Thoracic aorta (tissue), 2 donors: ENCODE data around the gene KPNB1. TPM values are rescaled to one million over a fixed set of nuclear protein-coding genes. Genes with fewer than 3 reads are reported as not detected.

ENCODE experiments used
- ATAC-seq: fragments of 150-250 bp; one replicate; pipeline ENCODE4 v1.8.0; 2017; ENCODE audit warnings: low read depth; ENCODE audit not compliant: insufficient number of reproducible peaks, low FRiP score
- DNase-seq: peaks from one replicate; pipeline ENCODE4 v3.0.0-alpha.2; 2020; ENCODE audit warnings: low spot score
- H3K27ac ChIP-seq, 2 donors: fragments of 200-600 bp; sonication (generic); 1 replicate in 1 of 2; 2 replicates in 1 of 2; pipeline ENCODE4 v1.5.1; 2016; ENCODE audit warnings: mild to moderate bottlenecking in 2 of 2, moderate library complexity in 2 of 2
- H3K27me3 ChIP-seq: fragments of 200-600 bp; sonication (generic); replicated peaks from 2 replicates; pipeline ENCODE4 v1.6.0; 2016; ENCODE audit warnings: mild to moderate bottlenecking; ENCODE audit not compliant: insufficient read depth
- H3K36me3 ChIP-seq: fragments of 200-600 bp; sonication (generic); one replicate; pipeline ENCODE4 v1.5.1; 2016
- H3K4me1 ChIP-seq, 2 donors: fragments of 200-600 bp; sonication (generic); 1 replicate in 1 of 2; 2 replicates in 1 of 2; pipeline versions ENCODE4 v1.5.1 to v1.6.0; 2016; ENCODE audit warnings: low read depth in 2 of 2, mild to moderate bottlenecking in 1 of 2; ENCODE audit not compliant: control insufficient read depth in 1 of 2
- H3K4me3 ChIP-seq: fragments of 200-600 bp; sonication (generic); 2 replicates; pipeline ENCODE4 v1.5.1; 2016; ENCODE audit warnings: mild to moderate bottlenecking
- H3K9me3 ChIP-seq: fragments of 200-600 bp; sonication (generic); 2 replicates; pipeline ENCODE4 v1.5.1; 2016
- total RNA-seq, 2 donors: library from RNA; depleted of rRNA; stranded (reverse); fragments of >200 nt; gene quantifications; one replicate each; pipeline versions ENCODE4 v1.1.0 to v1.2.3, GENCODE V29; 2016
- TF ChIP-seq, protein P1 (sequence below): fragments of 200-600 bp; sonication (generic); IDR thresholded peaks from one replicate; pipeline ENCODE4 v1.5.1; 2019; ENCODE audit warnings: antibody characterized with exemption

KPNB1 gene
- total RNA-seq, 2 donors from 2014 or later = 199 to 223 TPM

DNA sequence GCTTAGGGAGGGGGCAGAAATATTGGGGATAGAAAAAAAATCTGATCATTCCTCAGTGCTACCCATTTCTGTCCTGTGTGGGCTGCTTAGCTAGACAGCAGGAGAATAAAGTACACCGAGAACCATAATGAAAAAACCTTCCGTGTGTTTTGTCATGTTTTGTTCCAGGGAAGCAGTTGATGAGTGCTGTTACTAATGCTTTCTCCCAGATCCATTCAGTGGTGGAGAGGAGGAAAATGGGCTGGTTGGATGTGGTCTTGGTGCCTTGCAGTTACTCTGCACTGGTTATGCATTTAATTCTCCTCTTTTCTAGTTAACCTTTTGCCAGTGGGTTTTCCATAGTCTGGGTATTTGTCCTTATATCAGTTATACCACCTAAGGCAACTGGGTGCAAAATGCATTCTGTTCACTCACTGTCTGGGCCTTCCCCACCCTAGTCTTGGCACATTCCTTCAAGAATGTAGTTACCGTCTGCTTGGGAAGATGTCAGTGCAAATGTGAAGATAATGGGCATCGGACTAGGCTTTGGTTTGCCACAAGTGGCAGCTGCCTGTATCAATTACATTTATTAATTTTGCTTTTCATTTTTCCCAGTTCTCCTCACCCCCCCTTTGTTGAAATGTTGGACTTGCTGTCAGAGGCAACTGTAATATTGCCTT is 34.9 kb downstream of the KPNB1 start:
- no peak for DNase-seq
- no peak overlapping the region for H3K27ac ChIP-seq
- H3K4me3 ChIP-seq = no peak overlapping the region
- peaks cover 37% of the 10 kb centered on the region for H3K36me3 ChIP-seq
- H3K27me3 ChIP-seq = no peaks in the 10 kb centered on the region
- TF ChIP-seq, protein P1, sequence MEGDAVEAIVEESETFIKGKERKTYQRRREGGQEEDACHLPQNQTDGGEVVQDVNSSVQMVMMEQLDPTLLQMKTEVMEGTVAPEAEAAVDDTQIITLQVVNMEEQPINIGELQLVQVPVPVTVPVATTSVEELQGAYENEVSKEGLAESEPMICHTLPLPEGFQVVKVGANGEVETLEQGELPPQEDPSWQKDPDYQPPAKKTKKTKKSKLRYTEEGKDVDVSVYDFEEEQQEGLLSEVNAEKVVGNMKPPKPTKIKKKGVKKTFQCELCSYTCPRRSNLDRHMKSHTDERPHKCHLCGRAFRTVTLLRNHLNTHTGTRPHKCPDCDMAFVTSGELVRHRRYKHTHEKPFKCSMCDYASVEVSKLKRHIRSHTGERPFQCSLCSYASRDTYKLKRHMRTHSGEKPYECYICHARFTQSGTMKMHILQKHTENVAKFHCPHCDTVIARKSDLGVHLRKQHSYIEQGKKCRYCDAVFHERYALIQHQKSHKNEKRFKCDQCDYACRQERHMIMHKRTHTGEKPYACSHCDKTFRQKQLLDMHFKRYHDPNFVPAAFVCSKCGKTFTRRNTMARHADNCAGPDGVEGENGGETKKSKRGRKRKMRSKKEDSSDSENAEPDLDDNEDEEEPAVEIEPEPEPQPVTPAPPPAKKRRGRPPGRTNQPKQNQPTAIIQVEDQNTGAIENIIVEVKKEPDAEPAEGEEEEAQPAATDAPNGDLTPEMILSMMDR = no peak
- H3K4me1 ChIP-seq = no peaks in the 10 kb centered on the region
- H3K9me3 ChIP-seq = no peaks in the 10 kb centered on the region
- no peak for ATAC-seq

DNA sequence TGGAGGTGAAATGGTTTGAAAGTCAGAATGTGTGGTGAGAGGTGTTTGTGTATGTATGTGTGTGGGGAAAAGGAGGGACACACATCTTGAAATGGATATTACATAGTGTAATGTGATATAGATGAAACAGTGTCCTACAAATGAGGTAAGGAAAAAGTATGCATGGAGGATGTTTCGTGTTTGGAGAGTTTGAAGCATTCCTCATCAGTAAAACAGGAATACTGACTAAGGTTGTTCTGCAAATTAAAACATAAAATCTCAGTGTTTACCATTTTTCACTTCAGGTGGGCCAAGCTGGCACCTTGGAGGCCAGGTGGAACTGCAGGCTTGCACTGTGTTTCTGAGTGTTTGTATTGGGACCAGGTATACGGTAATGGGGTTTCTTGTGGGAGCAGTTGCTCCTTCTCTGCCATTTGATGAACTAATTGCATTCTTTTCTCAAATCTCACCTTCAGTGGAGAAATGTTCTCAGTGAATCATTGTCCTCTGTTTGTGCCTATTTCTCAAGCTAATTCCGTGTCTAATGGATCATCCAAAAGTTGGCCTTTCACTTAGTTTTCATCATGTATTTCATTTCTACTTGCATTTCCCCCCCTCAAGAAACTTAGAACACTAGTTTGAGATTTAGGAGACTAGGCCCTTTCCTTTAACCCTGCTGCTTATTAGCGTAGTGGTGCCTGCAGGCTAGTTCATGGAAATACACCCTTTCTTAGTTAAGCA is 36.0 kb downstream of the KPNB1 start:
- peaks cover 26% of the 10 kb centered on the region for H3K36me3 ChIP-seq
- H3K4me1 ChIP-seq = no peaks in the 10 kb centered on the region
- no peaks in the 10 kb centered on the region for H3K27me3 ChIP-seq
- no peak for DNase-seq
- no peak overlapping the region for H3K27ac ChIP-seq
- H3K9me3 ChIP-seq = no peaks in the 10 kb centered on the region
- H3K4me3 ChIP-seq = no peak overlapping the region
- TF ChIP-seq, protein P1 = no peak
- no peak for ATAC-seq

DNA sequence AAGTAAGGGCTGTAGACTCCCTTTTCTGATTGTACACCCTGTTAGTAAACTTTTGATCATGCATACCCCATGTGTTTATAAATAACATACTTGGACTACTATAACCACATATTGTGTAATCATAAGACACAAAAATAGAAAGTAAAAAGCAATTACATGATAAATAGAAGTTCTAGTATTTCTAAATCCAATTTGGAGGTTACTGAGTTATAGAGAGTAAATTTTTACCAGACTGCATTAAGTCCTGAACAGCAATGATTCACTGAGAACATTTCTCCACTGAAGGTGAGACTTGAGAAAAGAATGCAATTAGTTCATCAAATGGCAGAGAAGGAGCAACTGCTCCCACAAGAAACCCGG is 36.5 kb downstream of the KPNB1 start:
- no peaks in the 10 kb centered on the region for H3K4me1 ChIP-seq
- ATAC-seq (no peak), DNase-seq (no peak)
- TF ChIP-seq, protein P1 = no peak
- no peaks in the 10 kb centered on the region for H3K9me3 ChIP-seq
- H3K36me3 ChIP-seq = peaks cover 23% of the 10 kb centered on the region
- H3K27ac ChIP-seq = no peak overlapping the region
- no peak overlapping the region for H3K4me3 ChIP-seq
- H3K27me3 ChIP-seq = no peaks in the 10 kb centered on the region

DNA sequence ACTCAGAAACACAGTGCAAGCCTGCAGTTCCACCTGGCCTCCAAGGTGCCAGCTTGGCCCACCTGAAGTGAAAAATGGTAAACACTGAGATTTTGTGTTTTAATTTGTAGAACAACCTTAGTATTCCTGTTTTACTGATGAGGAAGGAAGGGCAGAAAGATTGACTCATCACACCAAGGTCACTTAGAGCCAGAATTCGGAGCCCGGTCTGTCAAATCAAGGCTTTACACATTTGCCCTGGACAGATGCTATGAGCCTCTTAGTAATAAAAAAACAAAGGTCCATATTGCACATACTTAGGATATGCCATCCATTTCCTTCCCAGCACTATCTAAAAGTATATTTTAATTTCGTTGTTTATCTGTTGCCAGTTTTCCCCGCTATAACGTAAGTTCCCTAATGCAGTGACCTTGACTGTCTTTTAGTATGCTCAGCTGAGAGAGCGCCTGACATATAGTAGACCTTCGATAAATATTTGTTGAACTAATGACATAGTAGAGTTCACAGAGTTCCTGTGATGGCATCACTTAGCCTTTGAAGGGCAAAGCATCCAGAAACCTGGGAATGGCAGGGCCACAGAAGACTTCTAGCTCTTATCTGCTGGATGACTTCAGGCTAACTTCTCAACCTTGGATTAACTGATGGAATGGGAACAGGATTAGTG is 37.1 kb downstream of the KPNB1 start:
- Histone ChIP-seq H3K4me3 (no peak overlapping the region), H3K27ac (no peak overlapping the region), H3K9me3 (no peaks in the 10 kb centered on the region), H3K36me3 (peaks cover 21% of the 10 kb centered on the region), H3K27me3 (no peaks in the 10 kb centered on the region), H3K4me1 (no peaks in the 10 kb centered on the region)
- no peak for ATAC-seq
- TF ChIP-seq, protein P1 = no peak
- no peak for DNase-seq

DNA sequence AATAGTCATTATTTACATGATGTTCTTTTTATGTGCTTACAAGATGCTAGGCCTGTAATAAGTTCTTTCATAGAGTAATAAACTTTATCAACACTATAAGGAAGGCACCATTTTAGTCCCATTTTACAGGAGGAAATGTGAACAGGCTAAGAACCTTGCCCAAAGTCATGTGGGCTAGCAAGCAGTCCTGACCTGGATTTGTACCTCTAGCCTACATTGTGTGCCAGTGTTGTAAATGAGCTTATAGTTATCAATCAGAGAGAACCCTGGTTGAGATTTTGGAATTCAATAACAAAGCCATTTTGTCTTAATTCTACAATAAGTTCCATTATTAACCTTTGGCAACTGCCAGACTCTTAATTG is 37.6 kb downstream of the KPNB1 start:
- Histone ChIP-seq H3K27me3 (no peaks in the 10 kb centered on the region), H3K36me3 (peaks cover 16% of the 10 kb centered on the region), H3K9me3 (no peaks in the 10 kb centered on the region), H3K27ac (no peak overlapping the region), H3K4me3 (no peak overlapping the region), H3K4me1 (no peaks in the 10 kb centered on the region)
- no peak for ATAC-seq
- DNase-seq = no peak
- TF ChIP-seq, protein P1 = no peak
